ENCODE data around the gene PDE9A.

PDE9A gene

GRCh38 chr21:42758721-42759593, 105.5 kb downstream of the PDE9A start:
- DNase-seq (ENCODE audit: low spot score): no peak

- DNase-seq (ENCODE audit: low spot score): no peak
Observed at GRCh38 chr21:42759594-42759927, 106.1 kb downstream of the PDE9A start.

- no peak for DNase-seq (ENCODE audit: low spot score)
Observed at GRCh38 chr21:42760361-42760950, 107.0 kb downstream of the PDE9A start.

- peak; percentile 58 for DNase-seq (ENCODE audit: low spot score)
Observed at GRCh38 chr21:42760951-42761751, 107.7 kb downstream of the PDE9A start.

- no peak for DNase-seq (ENCODE audit: low spot score)
Observed at GRCh38 chr21:42761776-42762335, 108.4 kb downstream of the PDE9A start.

- DNase-seq (ENCODE audit: low spot score): no peak
Observed at GRCh38 chr21:42763581-42764442, 110.4 kb downstream of the PDE9A start.

- DNase-seq (ENCODE audit: low spot score): no peak
Observed at GRCh38 chr21:42764443-42764760, 111.0 kb downstream of the PDE9A start.

GRCh38 chr21:42764883-42765282, 111.5 kb downstream of the PDE9A start:
- no peak for DNase-seq (ENCODE audit: low spot score)

- no peak for DNase-seq (ENCODE audit: low spot score)
Observed at GRCh38 chr21:42765656-42766055, 112.2 kb downstream of the PDE9A start.

GRCh38 chr21:42766739-42767560, 113.5 kb downstream of the PDE9A start:
- no peak for DNase-seq (ENCODE audit: low spot score)

GRCh38 chr21:42767561-42767835, 114.1 kb downstream of the PDE9A start:
- DNase-seq (ENCODE audit: low spot score): no peak

- no peak for DNase-seq (ENCODE audit: low spot score)
Observed at GRCh38 chr21:42768324-42769121, 115.1 kb downstream of the PDE9A start.

GRCh38 chr21:42769183-42769819, 115.9 kb downstream of the PDE9A start:
- no peak for DNase-seq (ENCODE audit: low spot score)

GRCh38 chr21:42769820-42770716, 116.6 kb downstream of the PDE9A start:
- DNase-seq (ENCODE audit: low spot score): no peak

GRCh38 chr21:42770717-42771502, 117.5 kb downstream of the PDE9A start:
- DNase-seq (ENCODE audit: low spot score): no peak

- no peak for DNase-seq (ENCODE audit: low spot score)
Observed at GRCh38 chr21:42771503-42771805, 118.0 kb downstream of the PDE9A start.

- no peak for DNase-seq (ENCODE audit: low spot score)
Observed at GRCh38 chr21:42775123-42775522, 121.7 kb downstream of the PDE9A start.

GRCh38 chr21:42775891-42776290, 122.5 kb downstream of the PDE9A start:
- DNase-seq (ENCODE audit: low spot score): no peak

Data from SW480 (cell line).